ENCODE measurements around the gene COMMD9.

Gene COMMD9

DNA sequence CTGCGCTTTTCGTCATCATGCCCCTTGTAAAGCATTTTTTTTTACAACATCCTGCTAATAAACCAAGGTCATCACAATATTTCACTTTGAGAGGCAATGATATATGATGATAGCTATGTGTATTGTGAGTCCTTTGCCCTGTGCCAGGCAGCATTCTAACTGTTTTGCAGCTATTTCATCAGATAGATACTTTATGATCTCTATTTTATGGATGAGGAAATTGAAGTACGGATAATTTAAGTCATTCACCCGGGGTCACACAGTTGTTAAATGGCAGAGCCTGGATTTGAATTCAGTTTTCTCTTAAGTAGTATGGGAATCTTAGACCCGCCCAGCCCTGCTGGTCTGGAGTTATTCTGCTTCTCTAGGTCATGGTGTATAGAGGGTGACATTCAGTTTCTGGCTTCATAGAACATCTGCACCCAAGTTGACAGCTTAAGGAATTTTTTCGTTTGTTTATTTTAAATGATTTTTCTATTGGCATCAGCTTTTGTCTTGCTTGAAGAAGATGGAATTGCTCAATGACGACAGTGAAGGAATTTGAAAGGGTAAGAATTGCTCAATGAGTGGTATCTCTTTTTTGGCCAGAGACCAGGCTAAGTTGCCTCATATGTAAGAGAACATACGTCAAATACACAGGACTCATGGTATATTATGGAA lies 7.8 kb upstream of the COMMD9 start:
- no peak for DNase-seq (ENCODE audit: low read depth in 2 of 2)

DNA sequence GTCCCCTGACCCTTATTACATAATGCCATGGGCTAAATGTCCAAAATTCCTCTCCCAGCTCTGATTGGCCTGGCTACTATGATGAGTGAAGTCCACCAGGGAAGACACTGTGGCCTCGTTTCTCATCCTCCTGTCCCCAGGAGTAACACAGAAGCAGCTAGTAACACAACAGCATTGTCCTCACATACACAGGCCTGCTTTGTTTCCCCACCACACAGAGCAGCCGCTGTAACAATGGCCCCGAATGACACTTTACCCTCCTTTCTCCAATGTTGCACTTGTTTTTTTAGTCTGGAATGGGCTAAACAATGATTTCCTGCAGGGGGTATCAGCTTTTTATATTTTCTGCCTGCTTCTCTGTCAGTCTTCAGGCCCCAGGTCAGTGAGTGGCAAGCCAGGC lies 6.7 kb upstream of the COMMD9 start, which contains the start of gene PRR5L:
Gene PRR5L (plus strand): TSS at position 363 of the 400 bp plus-strand sequence. CDS start 104,834 bp downstream, outside the sequence.
- no peak for DNase-seq (ENCODE audit: low read depth in 2 of 2)

DNA sequence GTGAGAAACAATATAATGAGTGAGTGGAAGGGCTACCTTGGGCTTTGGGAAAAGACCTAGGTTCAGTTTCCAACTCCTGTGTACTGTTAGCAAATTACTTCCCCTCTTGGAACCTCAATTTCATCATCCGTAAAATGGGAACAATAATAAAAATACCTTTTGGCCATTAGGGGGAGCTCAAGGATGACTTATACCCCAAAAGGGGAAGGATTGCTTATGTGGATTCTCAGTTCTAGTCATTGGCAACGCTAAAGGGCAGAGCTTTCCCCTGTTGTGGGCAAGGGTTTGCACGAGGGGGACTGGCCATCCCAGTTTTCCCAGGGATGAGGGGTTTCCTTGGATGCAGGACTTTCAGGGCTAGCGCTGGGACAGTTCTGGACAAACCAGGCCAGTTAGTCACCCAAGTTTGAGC lies 3.1 kb upstream of the COMMD9 start:
- no peak for DNase-seq (ENCODE audit: low read depth in 2 of 2)

DNA sequence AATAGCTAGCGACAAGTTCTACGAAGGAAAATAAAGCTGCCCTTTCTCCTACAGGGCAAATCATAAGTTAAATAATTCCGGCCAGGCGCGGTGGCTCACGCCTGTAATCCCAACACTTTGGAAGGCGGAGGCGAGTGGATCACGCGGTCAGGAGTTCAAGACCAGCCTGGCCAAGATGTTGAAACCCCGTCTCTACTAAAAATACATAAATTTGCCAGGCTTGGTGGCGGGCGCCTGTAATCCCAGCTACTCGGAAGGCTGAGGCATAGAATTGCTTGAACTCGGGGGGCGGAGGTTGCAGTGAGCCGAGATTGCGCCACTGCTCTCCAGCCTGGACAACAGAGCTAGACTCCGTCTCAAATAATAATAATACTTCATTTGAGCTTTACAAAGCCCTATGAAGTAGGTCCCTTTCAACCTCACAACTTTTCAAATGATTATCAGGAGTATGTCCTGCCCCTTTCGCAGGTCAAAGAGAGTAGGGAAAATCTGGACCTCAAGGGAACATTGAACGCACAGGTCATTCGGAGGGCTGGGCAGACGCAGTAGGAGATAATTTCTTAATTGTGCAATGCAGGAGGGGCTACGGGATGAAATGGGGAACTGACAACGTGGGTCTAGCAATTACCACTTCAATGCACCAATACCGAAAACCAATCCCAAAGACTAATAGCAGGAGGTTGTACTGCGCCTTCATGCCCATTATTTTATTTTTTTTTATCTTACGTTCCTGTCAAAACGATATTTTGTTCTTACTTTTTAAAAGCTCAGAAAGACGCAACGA lies 590 bp downstream of the COMMD9 start:
- no peak for DNase-seq (ENCODE audit: low read depth in 2 of 2)

- no peak for DNase-seq (ENCODE audit: low read depth in 2 of 2)
Measured at GRCh38 chr11:36282926-36283325, 6.3 kb downstream of the COMMD9 start.

GRCh38 chr11:36281850-36282249 lies 7.4 kb downstream of the COMMD9 start:
- DNase-seq (ENCODE audit: low read depth in 2 of 2), result no peak

GRCh38 chr11:36280531-36280930 lies 8.7 kb downstream of the COMMD9 start:
- no peak for DNase-seq (ENCODE audit: low read depth in 2 of 2)

GRCh38 chr11:36278531-36279282 lies 10.5 kb downstream of the COMMD9 start:
- no peak for DNase-seq (ENCODE audit: low read depth in 2 of 2)

GRCh38 chr11:36274414-36274813 lies 14.8 kb downstream of the COMMD9 start:
- no peak for DNase-seq (ENCODE audit: low read depth in 2 of 2)

DNA sequence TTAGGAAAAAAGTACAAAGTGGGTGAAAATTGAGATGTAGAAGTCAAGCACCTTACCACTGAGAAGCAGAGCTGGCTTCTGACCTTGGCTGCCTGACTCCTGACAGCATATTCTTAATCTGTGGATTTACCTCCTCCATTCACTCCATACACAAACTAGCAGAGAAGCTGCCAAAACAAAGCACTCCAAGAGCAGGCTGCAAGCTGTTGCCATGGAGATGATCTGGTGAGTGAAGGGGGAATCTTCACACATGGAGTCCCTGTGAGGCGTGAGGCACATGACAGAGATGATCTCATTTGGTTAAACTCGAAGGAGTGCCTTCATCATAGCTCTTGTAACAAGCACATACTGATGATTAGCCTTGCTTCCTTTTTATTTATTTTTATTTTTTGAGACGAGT lies 16.1 kb downstream of the COMMD9 start:
- no peak for DNase-seq (ENCODE audit: low read depth in 2 of 2)

GRCh38 chr11:36271794-36272407 lies 17.3 kb downstream of the COMMD9 start:
- no peak for DNase-seq (ENCODE audit: low read depth in 2 of 2)

GRCh38 chr11:36270701-36271100 lies 18.5 kb downstream of the COMMD9 start:
- DNase-seq (ENCODE audit: low read depth in 2 of 2), result no peak

DNA sequence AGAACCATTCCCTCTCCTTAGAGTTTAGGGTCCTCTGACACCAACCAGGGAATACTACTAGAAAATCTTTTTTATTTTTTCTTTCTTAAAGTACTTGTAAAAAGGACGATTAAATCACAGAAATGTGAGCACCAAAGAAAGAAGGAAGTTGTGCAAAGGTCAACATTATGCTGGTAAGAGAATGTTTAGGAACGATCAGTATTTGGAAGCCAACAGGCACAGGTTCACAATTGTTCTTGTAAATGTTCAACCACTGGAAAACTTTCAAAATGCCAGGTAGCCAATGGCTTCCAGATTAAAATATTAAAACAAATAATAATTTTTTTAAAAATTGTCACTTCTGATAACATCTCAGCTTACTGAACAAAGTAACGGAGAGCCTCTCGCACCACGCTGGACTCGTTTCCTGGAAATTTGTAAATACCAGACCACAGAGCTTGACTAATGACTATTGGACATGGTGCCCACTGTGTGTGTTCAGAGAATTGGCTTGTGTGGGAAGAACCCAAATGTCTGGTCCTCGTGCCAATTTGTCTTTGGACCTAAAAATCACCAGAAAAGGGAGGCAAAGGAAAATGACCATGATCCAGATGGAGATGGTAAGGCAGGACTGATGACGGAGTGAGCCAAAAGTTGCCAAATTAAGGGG lies 20.8 kb downstream of the COMMD9 start:
- no peak for DNase-seq (ENCODE audit: low read depth in 2 of 2)

DNA sequence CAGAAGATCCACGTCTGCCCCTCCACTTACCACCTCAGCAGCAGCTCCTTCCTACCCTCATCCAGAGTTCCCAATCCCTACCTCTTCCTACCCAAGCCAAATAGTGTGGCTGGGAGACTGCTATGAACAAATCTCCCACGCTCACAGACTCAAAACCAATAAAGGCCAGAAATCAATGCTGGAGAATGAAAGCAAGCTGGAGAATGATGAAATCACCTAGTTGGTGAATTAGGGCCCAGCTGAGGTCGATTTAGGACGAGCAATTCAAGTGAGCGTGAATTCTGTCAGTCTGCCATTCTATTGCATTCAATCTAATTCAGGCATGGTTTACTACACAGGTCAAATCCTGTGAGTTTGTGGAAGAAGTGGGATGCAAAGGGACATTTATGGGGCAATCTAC lies 22.5 kb downstream of the COMMD9 start:
- DNase-seq (ENCODE audit: low read depth in 2 of 2), result no peak

- peak; percentile 47 to 50 for DNase-seq (ENCODE audit: low read depth in 2 of 2)
Measured at GRCh38 chr11:36265793-36266628, 23.2 kb downstream of the COMMD9 start.

DNA sequence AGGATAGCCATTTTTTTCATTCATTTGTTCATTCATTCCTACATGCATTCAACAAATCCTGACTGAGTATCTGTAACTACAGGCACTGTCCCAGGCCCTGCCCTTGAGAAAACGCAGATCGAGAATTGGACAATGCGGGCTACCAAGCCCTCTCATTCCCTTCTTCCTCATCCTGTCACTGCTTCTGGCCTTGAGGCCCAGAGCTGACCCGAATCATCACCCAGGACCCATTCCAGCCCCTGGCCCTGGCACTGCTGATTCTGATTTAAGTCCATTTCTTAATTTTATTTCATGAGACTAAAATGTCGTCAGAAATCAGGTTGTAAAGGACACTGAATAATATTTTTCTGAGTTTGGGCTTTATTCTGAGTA lies 24.3 kb downstream of the COMMD9 start:
- no peak for DNase-seq (ENCODE audit: low read depth in 2 of 2)

GRCh38 chr11:36264011-36264972 lies 24.9 kb downstream of the COMMD9 start:
- no peak for DNase-seq (ENCODE audit: low read depth in 2 of 2)

GRCh38 chr11:36261094-36261493 lies 28.1 kb downstream of the COMMD9 start:
- no peak for DNase-seq (ENCODE audit: low read depth in 2 of 2)

DNA sequence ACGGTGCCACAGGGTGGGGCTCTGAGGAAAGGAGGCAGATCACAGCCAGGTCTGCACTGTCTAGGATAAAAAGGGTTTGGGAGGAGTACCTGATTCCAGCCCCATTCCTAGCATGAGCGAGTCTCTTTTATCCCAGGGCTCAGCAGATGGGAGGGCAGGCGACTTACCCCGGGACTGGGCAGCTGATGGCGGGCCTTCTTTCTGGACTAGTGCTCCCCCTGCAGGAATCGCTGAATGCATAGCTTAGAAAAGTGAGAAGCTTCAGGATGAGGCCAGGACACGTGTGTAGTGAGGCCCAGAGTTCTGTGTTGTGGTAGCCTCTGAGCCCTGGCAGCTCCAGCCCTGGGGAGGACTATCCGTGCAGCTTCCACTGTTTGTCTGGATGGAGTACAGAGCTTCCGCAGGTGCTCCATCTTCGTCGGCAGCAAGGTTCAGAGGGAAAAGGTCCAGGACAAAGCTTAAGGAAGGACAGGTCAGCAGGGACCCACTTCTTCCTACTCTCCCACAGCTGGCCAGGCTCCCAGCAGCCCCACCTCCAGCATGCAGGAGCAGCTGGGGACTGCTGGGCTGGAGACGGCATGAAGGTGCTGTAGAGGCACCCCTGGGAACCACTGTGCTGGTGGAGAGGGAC lies 30.4 kb downstream of the COMMD9 start:
- DNase-seq (ENCODE audit: low read depth in 2 of 2), result peak in 1 of 2 donors; percentile 5

Data from stimulated activated CD4-positive, alpha-beta T cell treated with anti-CD3 and anti-CD28 coated beads, Interleukin-1b, Interleukin-23, amount 100 ng/mL, for 4 hours (primary cell).